Measurements from ENCODE around the gene ZNF420. TPM values are rescaled to one million over a fixed set of nuclear protein-coding genes. Genes with fewer than 3 reads are reported as not detected.
A peak's percentile ranks its signal among the peaks of the same experiment; 100 is the strongest.
"Not testable (repeated sequence)": the region's sequence is repeated elsewhere in the genome, so short reads cannot be mapped to it uniquely, and the experiment has no call there.

Gene ZNF420
- total RNA-seq: 6.5 TPM
- long read RNA-seq, transcript ZNF420-202 (5 exons, 3,535 nt): major isoform, 7 of 14 reads
- long read RNA-seq, partial matches to known transcripts: 1 of 14 reads
- long read RNA-seq, other reads (novel, unspliced or antisense): 6 of 14 reads

DNA sequence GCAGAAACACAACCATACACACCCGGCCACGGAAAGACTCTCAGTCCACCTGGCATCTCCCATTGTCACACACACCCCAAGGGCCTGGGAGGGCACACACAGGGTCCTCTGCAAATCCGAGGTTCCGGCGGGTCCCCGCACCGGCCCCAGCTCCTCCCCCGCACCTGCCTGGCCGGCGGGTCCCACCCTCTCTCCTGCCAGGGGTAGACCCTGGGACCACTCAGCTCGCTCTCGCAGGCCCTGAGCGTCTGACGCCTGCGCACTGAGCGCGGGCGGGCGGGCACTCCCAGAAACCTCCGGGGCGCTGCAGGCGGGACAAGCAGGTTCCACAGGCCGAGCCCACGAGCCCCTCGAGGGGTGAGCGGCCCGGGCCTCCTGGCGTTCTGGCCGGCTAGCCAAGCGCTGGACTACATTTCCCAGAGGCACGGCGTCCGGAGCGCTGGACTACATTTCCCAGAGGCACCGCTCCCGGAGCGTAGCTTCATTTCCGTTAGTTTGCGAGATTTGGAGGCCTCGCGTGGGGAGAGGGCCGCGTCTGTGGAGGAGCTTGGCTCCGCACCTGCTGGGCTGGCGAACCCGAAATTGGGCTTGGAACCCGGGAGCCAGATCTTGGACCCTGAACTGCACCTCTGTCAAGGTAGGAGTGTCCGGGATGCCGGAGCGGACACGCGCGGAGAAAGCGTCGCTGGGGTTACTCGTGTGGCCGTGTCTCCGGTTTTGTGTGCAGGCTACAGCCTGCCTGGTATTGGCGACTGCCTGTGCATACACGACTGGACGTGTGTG is at the start of gene ZNF420:
Gene ZNF420 (plus strand): TSS at position 500 of the 783 bp plus-strand sequence. CDS start 10,686 bp downstream, outside the sequence.
- peak; percentile 95 for DNase-seq (ENCODE audit: low spot score)
- intact Hi-C loops (cut with DNase I): loop anchor here (5.0 kb wide), 2 partner anchors 94 to 139 kb away; partner anchors contain the start of genes ZNF383 and ZNF585A

DNA sequence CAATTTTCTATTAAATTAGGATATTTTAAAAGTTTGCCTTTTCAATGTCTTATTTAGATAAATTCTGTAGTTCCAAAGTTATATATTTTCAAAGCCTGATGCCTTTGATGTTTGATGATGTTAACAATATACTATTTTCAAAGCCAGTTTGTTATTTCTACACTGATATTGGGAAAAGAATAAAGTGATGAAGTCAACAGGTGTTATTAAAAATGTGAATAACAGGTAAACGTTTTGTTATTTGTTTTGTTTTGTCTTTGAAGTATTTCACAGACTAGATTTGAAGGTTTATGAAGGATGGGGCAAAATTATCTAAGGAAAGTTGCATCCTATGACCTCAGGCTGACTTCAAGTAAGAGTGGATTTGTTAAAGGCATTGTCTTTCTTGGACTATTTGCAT is 33.1 kb upstream of the ZNF420 start:
- no peak for DNase-seq (ENCODE audit: low spot score)
- intact Hi-C loops (cut with DNase I): no loop called here

DNA sequence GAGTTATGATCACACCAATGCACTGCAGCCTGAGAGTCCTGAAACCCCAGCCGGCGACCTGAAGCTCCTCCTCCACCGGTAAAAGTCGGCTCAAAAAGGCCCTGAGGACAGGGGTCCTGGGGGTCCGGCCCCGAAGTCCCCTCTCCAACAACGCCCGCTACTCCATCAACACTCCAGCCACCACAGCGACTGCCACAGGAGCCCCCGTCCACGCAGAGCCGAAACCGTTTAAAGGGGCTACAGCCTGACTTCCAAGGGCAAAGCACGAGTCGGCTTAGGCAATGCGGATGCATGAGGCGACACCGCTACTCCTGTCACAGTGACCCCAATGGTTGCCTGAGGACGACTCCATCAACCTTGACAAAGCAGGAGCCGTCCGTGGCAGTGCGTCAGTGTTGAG is 22.9 kb upstream of the ZNF420 start:
- intact Hi-C loops (cut with DNase I): no loop called here
- DNase-seq (ENCODE audit: low spot score): no peak

DNA sequence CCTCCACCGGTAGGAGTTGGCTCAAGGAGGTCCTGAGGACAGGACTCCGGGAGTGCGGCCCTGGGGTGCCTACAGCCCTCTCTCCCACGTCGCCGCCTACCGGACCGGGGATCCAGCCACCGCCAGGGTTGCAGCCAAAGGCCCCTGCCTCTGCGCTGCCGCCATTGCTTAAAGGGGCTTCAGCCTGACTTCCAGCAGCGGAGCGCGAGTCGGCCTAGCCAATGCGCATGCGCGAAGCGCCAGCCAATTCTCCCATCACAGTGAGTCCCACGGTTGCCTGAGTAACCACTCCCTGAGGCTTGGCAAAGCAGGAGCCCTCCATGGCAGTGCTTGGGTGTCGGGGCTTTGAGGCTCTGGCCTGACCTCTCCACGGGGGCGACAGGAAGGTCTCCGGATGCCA is 21.5 kb upstream of the ZNF420 start:
- DNase-seq (ENCODE audit: low spot score): no peak
- intact Hi-C loops (cut with DNase I): no loop called here

DNA sequence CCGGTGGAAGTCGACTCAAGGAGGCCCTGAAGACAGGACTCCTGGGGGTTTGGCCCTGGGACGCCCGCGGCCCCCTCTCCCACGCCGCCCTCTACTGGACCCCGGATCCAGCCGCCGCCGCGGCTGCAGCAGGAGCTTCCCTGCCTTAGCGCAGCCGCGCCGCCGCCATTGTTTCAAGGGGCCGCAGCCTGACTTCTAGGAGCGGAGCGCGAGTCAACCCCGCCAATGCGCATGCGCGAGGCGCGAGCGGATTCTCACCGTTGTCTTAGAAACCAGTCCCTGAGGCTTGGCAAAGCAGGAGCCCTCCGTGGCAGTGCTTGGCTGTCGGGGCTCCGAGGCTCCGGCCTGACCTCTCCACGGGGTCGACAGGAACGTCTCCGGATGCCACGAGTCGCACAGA is 19.1 kb upstream of the ZNF420 start:
- DNase-seq (ENCODE audit: low spot score): no peak
- intact Hi-C loops (cut with DNase I): no loop called here

DNA sequence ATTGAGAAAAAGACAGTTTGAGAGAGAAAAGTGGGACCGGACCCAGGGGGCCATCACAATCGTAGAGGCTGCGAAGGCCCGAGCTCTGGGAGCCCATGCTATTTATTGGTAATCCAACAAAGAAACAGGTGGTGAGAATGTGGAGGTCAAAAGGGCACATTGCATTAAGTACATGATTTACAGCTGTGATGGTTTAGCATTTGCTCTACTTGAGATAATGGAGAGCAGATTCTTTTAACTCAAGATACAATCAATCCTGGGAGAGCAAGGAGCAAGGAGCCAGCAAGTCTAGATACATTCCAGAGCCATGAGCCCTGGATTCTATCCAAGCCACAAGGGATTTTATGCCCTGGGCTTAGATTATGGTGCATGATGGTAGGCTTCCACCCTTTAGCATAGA is 13.3 kb upstream of the ZNF420 start:
- intact Hi-C loops (cut with DNase I); DNase-seq (ENCODE audit: low spot score): not testable (repeated sequence)

DNA sequence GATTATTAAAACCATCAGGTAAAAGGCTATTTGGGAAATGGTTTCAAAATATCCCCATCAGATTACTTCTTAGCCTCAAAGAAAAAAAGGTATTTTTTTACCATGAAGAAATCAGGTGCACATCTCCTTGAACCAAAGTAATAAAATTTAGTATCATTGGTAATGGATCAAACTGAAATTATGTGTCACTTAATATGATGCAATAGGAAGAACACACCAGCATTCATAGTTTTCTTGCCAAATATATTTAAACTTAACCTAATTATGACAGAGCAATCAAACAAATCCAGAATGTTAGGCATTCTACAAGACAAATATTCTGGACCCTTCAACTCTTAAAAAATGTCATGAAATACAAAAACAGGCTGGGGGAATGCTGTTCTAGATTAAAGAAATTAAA is 4.1 kb upstream of the ZNF420 start:
- DNase-seq (ENCODE audit: low spot score): no peak
- intact Hi-C loops (cut with DNase I): no loop called here

DNA sequence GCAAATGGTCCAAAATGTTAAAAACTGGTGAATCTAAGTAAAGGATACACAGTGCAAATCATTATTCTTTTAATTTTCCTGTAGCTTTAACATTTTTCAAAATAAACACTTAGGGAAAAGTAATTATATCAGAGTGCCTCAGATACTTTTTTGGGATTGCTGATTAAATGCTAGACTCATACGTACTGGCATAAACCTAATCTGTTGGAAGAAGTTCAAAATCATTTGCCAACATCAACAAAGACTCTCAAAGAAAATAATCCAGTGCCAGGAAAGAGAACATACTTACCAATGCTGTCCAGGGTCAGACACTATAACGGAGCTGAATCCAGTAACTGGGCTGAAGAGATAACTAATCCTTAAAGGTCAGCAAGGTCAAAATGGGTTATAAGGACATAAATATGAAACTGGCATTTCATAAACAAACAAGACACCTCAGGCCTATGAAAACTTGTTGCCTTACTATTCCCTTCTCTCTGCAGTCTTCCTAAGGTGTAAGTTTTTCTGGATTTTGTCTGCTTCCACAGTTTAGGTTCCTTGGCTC is 3.3 kb upstream of the ZNF420 start:
- no peak for DNase-seq (ENCODE audit: low spot score)
- intact Hi-C loops (cut with DNase I): loop anchor here (5.0 kb wide), 2 partner anchors 97 to 142 kb away; partner anchors contain the start of genes ZNF383 and ZNF585A

DNA sequence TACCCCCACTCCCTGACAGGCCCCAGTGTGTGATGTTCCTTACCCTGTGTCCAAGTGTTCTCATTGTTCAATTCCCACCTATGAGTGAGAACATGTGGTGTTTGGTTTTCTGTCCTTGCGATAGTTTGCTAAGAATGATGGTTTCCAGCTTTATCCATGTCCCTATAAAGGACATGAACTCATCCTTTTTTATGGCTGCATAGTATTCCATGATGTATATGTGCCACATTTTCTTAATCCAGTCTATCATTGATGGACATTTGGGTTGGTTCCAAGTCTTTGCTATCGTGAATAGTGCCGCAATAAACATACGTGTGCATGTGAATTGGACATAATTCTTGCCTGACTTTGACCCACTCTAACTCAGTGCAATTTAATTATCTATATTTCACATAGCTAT is 1.7 kb upstream of the ZNF420 start:
- intact Hi-C loops (cut with DNase I): loop anchor here (5.0 kb wide), 2 partner anchors 96 to 141 kb away; partner anchors contain the start of genes ZNF383 and ZNF585A
- not testable (repeated sequence) for DNase-seq (ENCODE audit: low spot score)

DNA sequence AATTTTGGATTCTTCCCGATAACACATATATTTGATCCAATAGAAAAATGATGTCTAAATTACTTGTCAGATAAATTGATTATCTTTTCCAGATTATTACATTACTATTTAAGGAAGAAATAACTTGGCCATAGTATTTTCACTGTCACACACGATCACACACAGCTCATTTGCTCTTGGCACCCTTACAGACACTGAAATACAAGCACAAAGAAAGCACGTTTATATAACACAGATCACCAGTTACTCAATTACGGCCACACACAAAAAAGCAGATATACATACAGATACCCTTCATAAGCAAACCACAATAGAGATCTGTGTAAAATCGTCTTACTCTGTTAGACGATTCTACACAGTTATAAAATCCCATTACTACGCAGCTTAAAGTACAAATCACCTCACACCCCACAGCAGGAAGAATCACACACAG is 716 bp upstream of the ZNF420 start:
- DNase-seq (ENCODE audit: low spot score): no peak
- intact Hi-C loops (cut with DNase I): loop anchor here (5.0 kb wide), 2 partner anchors 95 to 140 kb away; partner anchors contain the start of genes ZNF383 and ZNF585A

DNA sequence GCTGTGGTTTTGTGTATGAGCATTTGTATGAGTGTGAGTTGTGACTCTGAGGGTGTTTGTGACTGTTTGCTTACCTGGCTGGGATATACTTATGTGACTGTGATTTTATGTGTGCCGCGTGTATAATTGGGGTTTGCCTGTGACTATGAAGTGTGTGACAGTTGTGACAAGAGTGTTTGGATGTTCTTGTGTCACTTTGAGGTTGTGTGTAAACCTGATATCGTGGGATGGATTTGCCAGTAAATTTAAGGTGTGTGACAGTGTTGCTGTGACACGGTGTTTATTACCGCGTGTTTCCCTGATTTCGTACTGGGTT is 442 bp downstream of the ZNF420 start:
- intact Hi-C loops (cut with DNase I): loop anchor here (5.0 kb wide), 2 partner anchors 94 to 139 kb away; partner anchors contain the start of genes ZNF383 and ZNF585A
- DNase-seq (ENCODE audit: low spot score): no peak

DNA sequence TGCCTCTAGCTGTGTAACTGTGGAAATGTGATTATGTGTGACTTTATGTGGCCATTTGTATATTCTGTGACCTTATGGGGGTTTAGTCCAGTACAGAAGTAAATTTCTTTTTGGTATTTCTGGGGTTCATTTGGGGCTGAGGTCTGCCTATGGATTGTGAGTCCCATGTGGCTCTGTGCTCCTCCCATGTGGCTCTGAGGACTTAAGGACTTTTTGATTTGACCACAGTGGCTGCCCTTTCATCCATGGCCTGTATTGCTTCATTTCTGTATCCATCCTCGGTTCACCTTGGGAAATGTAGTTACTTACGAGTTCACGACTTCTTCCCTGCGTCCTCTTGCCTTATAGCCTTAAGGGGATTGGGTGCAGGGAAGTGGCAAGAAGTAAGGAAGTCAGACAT is 1.0 kb downstream of the ZNF420 start:
- intact Hi-C loops (cut with DNase I): loop anchor here (5.0 kb wide), 2 partner anchors 93 to 138 kb away; partner anchors contain the start of genes ZNF383 and ZNF585A
- no peak for DNase-seq (ENCODE audit: low spot score)

DNA sequence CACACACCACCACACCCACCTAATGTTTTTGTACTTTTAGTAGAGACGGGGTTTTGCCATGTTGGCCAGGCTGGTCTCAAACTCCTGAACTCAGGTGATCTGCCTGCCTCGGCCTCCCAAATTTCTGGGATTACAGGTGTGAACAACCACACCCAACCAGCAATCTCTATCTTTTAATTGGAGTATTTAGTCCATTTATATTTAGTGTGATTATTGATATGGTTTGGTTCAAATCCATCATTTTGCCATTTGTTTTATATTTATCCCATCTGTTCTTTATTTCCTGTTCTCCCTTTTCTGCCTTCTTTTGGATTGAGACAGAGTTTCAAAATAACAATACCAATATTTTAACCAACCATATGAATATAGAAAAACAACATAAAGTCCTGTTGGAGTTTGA is 4.1 kb downstream of the ZNF420 start:
- DNase-seq (ENCODE audit: low spot score): no peak
- intact Hi-C loops (cut with DNase I): no loop called here

DNA sequence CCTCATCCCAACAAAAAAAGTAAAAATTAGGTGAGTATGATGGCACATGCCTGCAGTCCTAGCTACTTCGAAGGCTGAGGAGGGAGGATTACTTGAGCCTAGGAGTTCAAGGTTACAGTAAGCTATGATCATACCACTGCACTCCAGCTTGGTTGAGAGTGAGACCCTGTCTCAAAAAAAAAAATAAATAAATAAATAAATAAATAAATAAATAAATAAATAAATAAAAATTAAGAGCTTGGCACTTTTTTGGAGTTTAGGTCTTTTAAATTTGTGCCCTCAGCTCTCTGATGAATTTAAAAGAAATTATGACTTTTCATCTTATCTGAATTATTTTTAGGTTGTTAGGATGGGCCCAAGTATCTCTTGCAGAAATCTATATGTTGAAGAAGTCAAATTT is 8.9 kb downstream of the ZNF420 start:
- DNase-seq (ENCODE audit: low spot score): no peak
- intact Hi-C loops (cut with DNase I): no loop called here

DNA sequence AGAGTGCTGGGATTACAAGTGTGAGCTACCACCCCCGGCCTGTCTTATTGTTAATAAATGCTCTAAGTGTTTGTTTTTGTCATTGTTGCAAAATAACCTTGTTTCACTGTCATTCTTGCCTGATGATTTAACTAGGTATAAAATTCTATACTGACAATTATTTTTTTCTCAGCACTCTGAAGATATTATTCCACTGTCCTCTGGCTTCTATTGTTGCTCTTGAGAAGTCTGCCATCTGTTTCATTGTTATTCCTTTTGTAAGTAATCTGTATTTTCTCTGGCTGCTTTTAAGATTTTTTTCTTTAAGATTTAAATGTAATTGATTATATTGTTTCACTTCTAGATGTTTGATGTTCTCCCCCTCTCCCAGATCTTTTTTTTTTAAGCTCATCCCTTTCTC is 17.6 kb downstream of the ZNF420 start:
- no peak for DNase-seq (ENCODE audit: low spot score)
- intact Hi-C loops (cut with DNase I): no loop called here

DNA sequence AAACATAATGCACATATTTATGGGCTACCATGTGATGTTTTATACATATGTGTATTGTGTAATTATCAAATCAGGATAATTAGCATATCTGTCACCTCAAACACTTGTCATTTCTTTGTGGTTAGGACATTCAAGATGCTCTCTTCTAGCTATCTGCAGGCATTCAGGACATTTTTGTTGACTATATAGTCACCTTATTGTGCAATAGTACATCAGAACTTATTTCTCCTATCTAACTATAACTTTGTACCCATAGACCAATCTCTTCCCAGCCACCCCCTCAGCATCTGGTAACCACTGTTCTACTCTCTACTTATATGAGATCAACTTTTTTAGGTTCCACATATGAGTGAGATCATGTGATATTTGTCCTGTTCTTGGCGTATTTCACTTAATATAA is 20.3 kb downstream of the ZNF420 start:
- no peak for DNase-seq (ENCODE audit: low spot score)
- intact Hi-C loops (cut with DNase I): no loop called here

DNA sequence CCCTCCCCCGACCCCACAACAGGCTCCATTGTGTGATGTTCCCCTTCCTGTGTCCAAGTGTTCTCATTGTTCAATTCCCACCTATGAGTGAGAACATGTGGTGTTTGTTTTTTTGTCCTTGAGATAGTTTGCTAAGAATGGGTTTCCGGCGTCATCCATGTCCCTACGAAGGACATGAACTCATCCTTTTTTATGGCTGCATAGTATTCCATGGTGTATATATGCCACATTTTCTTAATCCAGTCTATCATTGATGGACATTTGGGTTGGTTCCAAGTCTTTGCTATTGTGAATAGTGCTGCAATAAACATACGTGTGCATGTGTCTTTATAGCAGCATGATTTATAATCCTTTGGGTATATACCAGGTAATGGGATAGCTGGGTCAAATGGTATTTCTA is 25.9 kb downstream of the ZNF420 start:
- DNase-seq (ENCODE audit: low spot score); intact Hi-C loops (cut with DNase I): not testable (repeated sequence)

DNA sequence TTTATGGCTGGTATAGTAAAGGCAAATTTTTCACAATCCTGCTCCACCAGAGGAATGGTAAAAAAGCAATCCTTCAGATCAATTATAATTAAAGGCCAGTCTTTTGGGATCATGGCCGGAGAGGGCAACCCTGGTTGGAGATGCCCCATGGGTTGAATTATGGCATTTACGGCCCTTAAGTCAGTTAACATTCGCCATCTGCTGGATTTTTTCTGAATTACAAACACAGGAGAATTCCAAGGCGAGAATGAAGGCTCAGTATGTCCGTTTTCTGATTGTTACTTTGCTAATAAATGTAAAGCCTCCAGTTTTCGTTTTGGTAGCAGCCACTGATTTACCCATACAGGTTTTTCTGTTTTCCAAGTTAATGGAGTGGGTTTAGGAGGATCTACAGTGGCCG is 33.5 kb downstream of the ZNF420 start:
- intact Hi-C loops (cut with DNase I): loop anchor here (5.0 kb wide), 1 partner anchor 139 kb away; no protein-coding TSS in a partner anchor
- DNase-seq (ENCODE audit: low spot score): not testable (repeated sequence)

DNA sequence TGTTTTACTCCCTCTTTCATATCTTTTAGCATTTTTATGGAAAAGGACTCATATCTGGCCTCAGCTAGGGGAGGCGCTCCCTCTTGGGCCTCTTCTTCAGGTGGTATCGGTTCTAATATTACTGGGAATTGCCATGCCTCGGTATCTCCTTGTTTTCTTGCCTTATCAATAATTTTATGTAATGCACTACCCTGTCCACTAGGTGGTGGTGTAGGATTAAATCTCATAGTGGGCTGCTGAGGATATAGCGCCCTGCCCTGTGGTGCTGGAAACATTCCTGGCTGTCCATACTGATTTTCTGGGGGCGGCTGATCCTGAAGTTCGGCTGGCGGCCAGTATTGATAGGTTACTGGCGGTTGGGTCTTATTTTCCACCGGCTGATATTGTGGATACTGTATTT is 35.8 kb downstream of the ZNF420 start:
- DNase-seq (ENCODE audit: low spot score): no peak
- intact Hi-C loops (cut with DNase I): loop anchor here (5.0 kb wide), 1 partner anchor 142 kb away; no protein-coding TSS in a partner anchor

DNA sequence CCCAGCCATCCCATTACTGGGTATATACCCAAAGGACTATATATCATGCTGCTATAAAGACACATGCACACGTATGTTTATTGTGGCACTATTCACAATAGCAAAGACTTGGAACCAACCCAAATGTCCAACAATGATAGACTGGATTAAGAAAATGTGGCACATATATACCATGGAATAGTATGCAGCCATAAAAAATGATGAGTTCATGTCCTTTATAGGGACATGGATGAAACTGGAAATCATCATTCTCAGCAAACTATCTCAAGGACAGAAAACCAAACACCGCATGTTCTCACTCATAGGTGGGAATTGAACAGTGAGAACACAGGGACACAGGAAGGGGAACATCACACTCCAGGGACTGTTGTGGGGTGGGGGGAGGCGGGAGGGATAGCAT is 43.9 kb downstream of the ZNF420 start:
- DNase-seq (ENCODE audit: low spot score); intact Hi-C loops (cut with DNase I): not testable (repeated sequence)
